WTC11 (cell line): ENCODE data around the gene ZNF683. TPM values are rescaled to one million over a fixed set of nuclear protein-coding genes. Genes with fewer than 3 reads are reported as not detected.

Experiments used
- ATAC-seq: fragments of 200-7000 bp; cut with Tn5 transposase; 2 replicates; pipeline ENCODE4 v1.10.0; 2021; ENCODE audit warnings: mild to moderate bottlenecking, moderate library complexity
- CTCF ChIA-PET: fragments of 300-600 bp; sonication (Branson Sonifier 250); formaldehyde crosslinking; loops from one replicate; lab custom pipeline; 2021; ENCODE audit warnings: antibody characterized with exemption; lab: Charles Lee
- POLR2A ChIA-PET: fragments of 350-600 bp; sonication (Branson Sonifier 250); formaldehyde crosslinking; loops from one replicate; lab custom pipeline; 2021; ENCODE audit warnings: antibody characterized with exemption; lab: Charles Lee
- DNase-seq: peaks from one replicate; pipeline ENCODE4 v3.0.0; 2021; ENCODE audit warnings: low spot score
- H3K27ac Mint-ChIP-seq: 2 replicates; pipeline ENCODE4 v1.8.0; 2021; ENCODE audit warnings: mixed read lengths
- H3K27me3 Mint-ChIP-seq: 2 replicates; pipeline ENCODE4 v1.8.0; 2021; ENCODE audit warnings: low read depth, mild to moderate bottlenecking, moderate library complexity, mixed read lengths
- H3K36me3 Mint-ChIP-seq: 2 replicates; pipeline ENCODE4 v1.8.0; 2021; ENCODE audit warnings: mixed read lengths
- H3K4me1 Mint-ChIP-seq: 2 replicates; pipeline ENCODE4 v1.8.0; 2022; ENCODE audit warnings: mixed read lengths
- H3K4me3 Mint-ChIP-seq: 2 replicates; pipeline ENCODE4 v1.8.0; 2021; ENCODE audit warnings: mild to moderate bottlenecking, moderate library complexity, mixed read lengths
- H3K9me3 Mint-ChIP-seq: 2 replicates; pipeline ENCODE4 v1.8.0; 2021; ENCODE audit warnings: mixed read lengths
- ATF1 ChIP-seq: sonication (generic); formaldehyde crosslinking; IDR thresholded peaks from 2 replicates; pipeline ENCODE4 v1.8.1; 2023; ENCODE audit warnings: mild to moderate bottlenecking, moderate library complexity, missing genetic modification reagents
- EMX1 ChIP-seq: fragments of 250-450 bp; sonication (Bioruptor Pico); IDR thresholded peaks from 2 replicates; pipeline ENCODE4 v1.8.0; 2021; ENCODE audit warnings: mild to moderate bottlenecking
- FOXJ3 ChIP-seq: sonication (generic); formaldehyde crosslinking; IDR thresholded peaks from 2 replicates; pipeline ENCODE4 v1.9.0; 2021; ENCODE audit warnings: missing genetic modification reagents, mild to moderate bottlenecking, borderline replicate concordance
- GABPB1 ChIP-seq: sonication (generic); formaldehyde crosslinking; IDR thresholded peaks from 2 replicates; pipeline ENCODE4 v1.8.1; 2023; ENCODE audit warnings: mild to moderate bottlenecking, missing genetic modification reagents
- JAZF1 ChIP-seq: fragments of 250-450 bp; sonication (Bioruptor Pico); IDR thresholded peaks from 2 replicates; pipeline ENCODE4 v1.9.0; 2021; ENCODE audit warnings: moderate library complexity, mild to moderate bottlenecking, inconsistent platforms
- MYBL2 ChIP-seq: sonication (generic); formaldehyde crosslinking; IDR thresholded peaks from 2 replicates; pipeline ENCODE4 v1.8.1; 2023; ENCODE audit warnings: mild to moderate bottlenecking, moderate library complexity, missing genetic modification reagents
- NFE2L1 ChIP-seq: sonication (generic); formaldehyde crosslinking; IDR thresholded peaks from 2 replicates; pipeline ENCODE4 v1.8.1; 2023; ENCODE audit warnings: missing genetic modification reagents
- NR1H2 ChIP-seq: sonication (generic); formaldehyde crosslinking; IDR thresholded peaks from 2 replicates; pipeline ENCODE4 v1.9.0; 2021; ENCODE audit warnings: mild to moderate bottlenecking, moderate library complexity, missing genetic modification reagents
- NR3C1 ChIP-seq: sonication (generic); formaldehyde crosslinking; conservative IDR thresholded peaks from 2 replicates; pipeline ENCODE4 v1.8.1; 2023; ENCODE audit warnings: low read depth, mild to moderate bottlenecking, missing genetic modification reagents
- PRDM15 ChIP-seq: sonication (generic); formaldehyde crosslinking; IDR thresholded peaks from 2 replicates; pipeline ENCODE4 v1.8.0; 2022; ENCODE audit warnings: missing genetic modification reagents
- RORB ChIP-seq: fragments of 250-450 bp; sonication (Bioruptor Pico); IDR thresholded peaks from 2 replicates; pipeline ENCODE4 v1.9.0; 2021; ENCODE audit warnings: mild to moderate bottlenecking
- SP1 ChIP-seq: sonication (generic); formaldehyde crosslinking; conservative IDR thresholded peaks from 2 replicates; pipeline ENCODE4 v1.8.1; 2022; ENCODE audit warnings: missing genetic modification reagents
- ZMAT4 ChIP-seq: fragments of 250-450 bp; sonication (Bioruptor Pico); IDR thresholded peaks from 2 replicates; pipeline ENCODE4 v1.9.0; 2021; ENCODE audit warnings: mild to moderate bottlenecking
- ZNF281 ChIP-seq: sonication (generic); formaldehyde crosslinking; IDR thresholded peaks from 2 replicates; pipeline ENCODE4 v1.8.0; 2023; ENCODE audit warnings: mild to moderate bottlenecking, missing genetic modification reagents
- ZNF425 ChIP-seq: fragments of 250-450 bp; sonication (Bioruptor Pico); conservative IDR thresholded peaks from 2 replicates; pipeline ENCODE4 v1.9.0; 2021; ENCODE audit warnings: mild to moderate bottlenecking
- total RNA-seq: library from RNA; stranded (reverse); gene quantifications from 3 replicates; pipeline ENCODE4 v1.2.3, GENCODE V29; 2021

Gene ZNF683
- total RNA-seq, 1 experiment from 2014 or later = not detected

- TF ChIP-seq ZNF281 (CRISPR knock-in tag) (no peak), FOXJ3 (CRISPR knock-in tag) (no peak), ZNF425 (no peak), RORB (no peak), SP1 (CRISPR knock-in tag) (no peak), NR3C1 (no peak), JAZF1 (CRISPR knock-in tag) (no peak)
Measured at GRCh38 chr1:26350701-26351589, 21.6 kb downstream of the ZNF683 start (continued).

- CTCF ChIA-PET = interaction anchor here (0.7 to 2.9 kb wide), 10 partner anchors 9 to 74 kb away, joined by 3 to 11 read pairs (median 5); no protein-coding TSS in a partner anchor
- H3K9me3 Mint-ChIP-seq = no peaks in the 10 kb centered on the region
- peaks cover 32% of the 10 kb centered on the region for H3K4me1 Mint-ChIP-seq
- no peak for DNase-seq
- no peaks in the 10 kb centered on the region for H3K36me3 Mint-ChIP-seq
- ATAC-seq = no peak
- H3K27me3 Mint-ChIP-seq = no peaks in the 10 kb centered on the region
- no peak overlapping the region for H3K4me3 Mint-ChIP-seq
- POLR2A ChIA-PET = interaction anchor here (1.0 to 1.5 kb wide), 2 partner anchors 14 to 65 kb away, joined by 4 read pairs; no protein-coding TSS in a partner anchor
- H3K27ac Mint-ChIP-seq = 0 out of 2 replicates have a peak overlapping the region, but pooled peaks have one; percentile 41
- TF ChIP-seq MYBL2 (no peak), ZNF281 (CRISPR knock-in tag) (no peak), ATF1 (CRISPR knock-in tag) (no peak), NR1H2 (CRISPR knock-in tag) (no peak), NFE2L1 (CRISPR knock-in tag) (no peak), ZMAT4 (no peak), GABPB1 (CRISPR knock-in tag) (no peak), PRDM15 (CRISPR knock-in tag) (no peak), ZNF425 (no peak), RORB (no peak), EMX1 (CRISPR knock-in tag) (no peak)
Measured at GRCh38 chr1:26350343-26350700, 22.2 kb downstream of the ZNF683 start.
